Hypothalamus (tissue), 51 donors: Measurements from ENCODE around the gene DHX16.
A peak's percentile ranks its signal among the peaks of the same experiment; 100 is the strongest.

Experiments used
- DNase-seq, 51 donors: peaks; one replicate each; lab custom pipeline; 2025; lab: John Stamatoyannopoulos, UW

DHX16 gene

GRCh38 chr6:30611856-30612194 lies 61.0 kb downstream of the DHX16 start:
- no peak for DNase-seq

- peak in 1 of 51 donors; percentile 5 for DNase-seq
These were observed 61.5 kb downstream of the DHX16 start for GRCh38 chr6:30611150-30611855.

- no peak for DNase-seq
These were observed 62.7 kb downstream of the DHX16 start for GRCh38 chr6:30610065-30610464.

- DNase-seq = no peak
These were observed 68.8 kb downstream of the DHX16 start for GRCh38 chr6:30603961-30604360.
